IMR-90 (cell line): ENCODE measurements around the gene LCNL1. TPM values are rescaled to one million over a fixed set of nuclear protein-coding genes. Genes with fewer than 3 reads are reported as not detected.

Experiments
- ATAC-seq: fragments of 200-7000 bp; cut with Tn5 transposase; 2 replicates; pipeline ENCODE4 v1.9.1; 2020; ENCODE audit warnings: low read depth, mild to moderate bottlenecking, moderate library complexity
- BruUV-seq: library from RNA; stranded (reverse); fragments of 400-500 nt; replicated peaks from 2 replicates; lab custom pipeline; 2021; lab: Mats Ljungman, UMichigan
- CTCF ChIA-PET: fragments of 300-600 bp; formaldehyde crosslinking; extraction: SDS; loops from one replicate; lab custom pipeline; 2021; ENCODE audit warnings: antibody characterized with exemption; lab: Yijun Ruan, JAX
- POLR2A ChIA-PET: fragments of 300-600 bp; sonication (Branson Sonifier 250); formaldehyde crosslinking; loops from one replicate; lab custom pipeline; 2022; ENCODE audit warnings: antibody characterized with exemption; ENCODE audit not compliant: unreplicated experiment; lab: Charles Lee
- DNase-seq: peaks from one replicate; pipeline ENCODE4 v3.0.0; 2013
- H2AFZ ChIP-seq: replicated peaks from 2 replicates; pipeline ENCODE3; 2013; ENCODE audit warnings: low read length, mild to moderate bottlenecking; ENCODE audit not compliant: poor library complexity
- H2AK5ac ChIP-seq: 2 replicates; pipeline ENCODE4 v1.6.1; 2013; ENCODE audit warnings: low read depth, low read length, inconsistent platforms
- H2AK9ac ChIP-seq: replicated peaks from 2 replicates; pipeline ENCODE3; 2013; ENCODE audit warnings: mild to moderate bottlenecking, low read depth, low read length, moderate library complexity; ENCODE audit not compliant: poor library complexity
- H2BK120ac ChIP-seq: 2 replicates; pipeline ENCODE4 v1.6.1; 2013; ENCODE audit warnings: low read depth, low read length, inconsistent platforms
- H2BK15ac ChIP-seq: 3 replicates; pipeline ENCODE4 v1.6.1; 2013; ENCODE audit warnings: low read depth, low read length, inconsistent platforms
- H2BK20ac ChIP-seq: 2 replicates; pipeline ENCODE4 v1.6.1; 2013; ENCODE audit warnings: low read depth, mild to moderate bottlenecking, inconsistent platforms, low read length, moderate library complexity
- H2BK5ac ChIP-seq: 2 replicates; pipeline ENCODE4 v1.6.1; 2013; ENCODE audit warnings: mild to moderate bottlenecking, low read depth, low read length, inconsistent platforms; ENCODE audit not compliant: poor library complexity, severe bottlenecking
- H3K14ac ChIP-seq: replicated peaks from 2 replicates; pipeline ENCODE4 v1.6.1; 2013; ENCODE audit warnings: low read depth, low read length, inconsistent platforms
- H3K18ac ChIP-seq: 2 replicates; pipeline ENCODE4 v1.6.1; 2013; ENCODE audit warnings: low read depth, low read length, control low read depth
- H3K23ac ChIP-seq: 2 replicates; pipeline ENCODE4 v1.6.1; 2013; ENCODE audit warnings: low read depth, low read length, inconsistent platforms
- H3K27ac ChIP-seq: 2 replicates; pipeline ENCODE4 v1.5.1; 2013; ENCODE audit warnings: mild to moderate bottlenecking, control low read depth, low read length; ENCODE audit not compliant: insufficient read depth
- H3K27me3 ChIP-seq: 2 replicates; pipeline ENCODE4 v1.6.1; 2013; ENCODE audit warnings: low read length; ENCODE audit not compliant: control insufficient read depth, insufficient read depth
- H3K36me3 ChIP-seq: 2 replicates; pipeline ENCODE4 v1.6.1; 2013; ENCODE audit warnings: low read length, mixed read lengths; ENCODE audit not compliant: control insufficient read depth, insufficient read depth
- H3K4ac ChIP-seq: 2 replicates; pipeline ENCODE4 v1.6.1; 2013; ENCODE audit warnings: low read depth, low read length, inconsistent platforms
- H3K4me1 ChIP-seq: 2 replicates; pipeline ENCODE4 v1.6.1; 2013; ENCODE audit warnings: low read length, mixed read lengths; ENCODE audit not compliant: control insufficient read depth, insufficient read depth
- H3K4me2 ChIP-seq: 2 replicates; pipeline ENCODE4 v1.6.1; 2013; ENCODE audit warnings: low read depth, mild to moderate bottlenecking, control low read depth, low read length, moderate library complexity
- H3K4me3 ChIP-seq: 2 replicates; pipeline ENCODE4 v1.5.1; 2013; ENCODE audit warnings: low read depth, mild to moderate bottlenecking, control low read depth, low read length, moderate library complexity; ENCODE audit not compliant: insufficient read depth
- H3K56ac ChIP-seq: 2 replicates; pipeline ENCODE4 v1.6.1; 2013; ENCODE audit warnings: low read length, inconsistent platforms; ENCODE audit not compliant: insufficient read depth; ENCODE audit errors: extremely low read depth
- H3K79me1 ChIP-seq, 2 experiments: 2 replicates each; pipeline ENCODE4 v1.6.1; 2013; ENCODE audit warnings: low read length in 2 of 2, inconsistent platforms in 1 of 2, low read depth in 1 of 2
- H3K9ac ChIP-seq: 2 replicates; pipeline ENCODE4 v1.6.1; 2013; ENCODE audit warnings: low read depth, low read length, control low read depth
- H3K9me1 ChIP-seq: 2 replicates; pipeline ENCODE4 v1.6.1; 2013; ENCODE audit warnings: low read length, inconsistent platforms; ENCODE audit not compliant: insufficient read depth
- H3K9me3 ChIP-seq: 2 replicates; pipeline ENCODE4 v1.6.1; 2013; ENCODE audit warnings: low read length; ENCODE audit not compliant: control insufficient read depth, insufficient read depth
- H4K20me1 ChIP-seq: 2 replicates; pipeline ENCODE4 v1.6.1; 2013; ENCODE audit warnings: low read length, inconsistent platforms; ENCODE audit not compliant: insufficient read depth
- H4K5ac ChIP-seq: 2 replicates; pipeline ENCODE4 v1.6.1; 2013; ENCODE audit warnings: mild to moderate bottlenecking, low read depth, low read length, control low read depth
- H4K8ac ChIP-seq, 2 experiments: 2 replicates each; pipeline ENCODE4 v1.6.1; 2013; ENCODE audit warnings: low read depth in 2 of 2, low read length in 2 of 2, control low read depth in 1 of 2, inconsistent platforms in 1 of 2
- H4K91ac ChIP-seq: 2 replicates; pipeline ENCODE4 v1.6.1; 2013; ENCODE audit warnings: low read depth, low read length, inconsistent platforms; ENCODE audit not compliant: insufficient read depth
- CTCF ChIP-seq: conservative IDR thresholded peaks from 2 replicates; pipeline ENCODE4 v1.5.1; 2012; ENCODE audit warnings: mild to moderate bottlenecking, low read depth, low read length, improper control_type of control experiment
- FOS ChIP-seq: fragments of 150-350 bp; IDR thresholded peaks from 2 replicates; pipeline ENCODE4 v1.6.1; 2016; ENCODE audit warnings: low read depth, low read length
- MXI1 ChIP-seq: IDR thresholded peaks from 2 replicates; pipeline ENCODE4 v1.6.1; 2012; ENCODE audit warnings: low read depth, mild to moderate bottlenecking, low read length, moderate library complexity, borderline replicate concordance
- RAD21 ChIP-seq: IDR thresholded peaks from 2 replicates; pipeline ENCODE4 v1.6.1; 2012; ENCODE audit warnings: low read length, improper control_type of control experiment
- RFX5 ChIP-seq: IDR thresholded peaks from 2 replicates; pipeline ENCODE4 v1.8.0; 2012; ENCODE audit warnings: low read depth, mild to moderate bottlenecking, low read length, moderate library complexity
- SMC3 ChIP-seq: fragments of 150-350 bp; IDR thresholded peaks from 2 replicates; pipeline ENCODE4 v1.6.1; 2016; ENCODE audit warnings: low read depth, mild to moderate bottlenecking, antibody characterized with exemption, low read length, moderate library complexity
- WGBS, 2 experiments: methylation state at CpG; one replicate each; pipeline versions ENCODE4 v1.1.5 to v1.1.7; 2013; ENCODE audit warnings: missing lambda C conversion rate in 2 of 2; ENCODE audit not compliant: insufficient read length in 1 of 2; ENCODE audit errors: extremely low coverage in 2 of 2; 5-methylcytosine and 5-hydroxymethylcytosine counted together
- dilution Hi-C: fragments of 300-500 bp; cut with HindIII; formaldehyde crosslinking; loops from one replicate; pipeline ENCODE4 v1.14.3; 2018; ENCODE audit warnings: low sequenced_read_pairs; ENCODE audit not compliant: unreplicated experiment
- in situ Hi-C: fragments of 300-500 bp; cut with MboI; formaldehyde crosslinking; loops from 3 replicates; pipeline ENCODE4 v1.14.3; 2019; ENCODE audit warnings: low sequenced_read_pairs, inconsistent platforms, mixed read lengths
- intact Hi-C: fragments of 100-400 bp; cut with micrococcal nuclease; formaldehyde crosslinking; loops from 2 replicates; pipeline ENCODE4 v1.10.0; 2022
- polyA plus RNA-seq, 3 experiments: library from polyadenylated mRNA; depleted of rRNA; stranded (reverse); fragments of >200 nt; gene quantifications; 2 replicates each; pipeline ENCODE4 v1.2.3, GENCODE V29; 2012; ENCODE audit warnings: low replicate concordance in 1 of 3
- total RNA-seq: library from RNA; depleted of rRNA; stranded (reverse); fragments of >200 nt; gene quantifications from 2 replicates; pipeline ENCODE4 v1.2.3, GENCODE V29; 2012
- TF ChIP-seq, protein P1 (sequence below): fragments of 150-350 bp; IDR thresholded peaks from 2 replicates; pipeline ENCODE4 v1.6.1; 2016; ENCODE audit warnings: low read depth, mild to moderate bottlenecking, low read length, moderate library complexity, borderline replicate concordance
- TF ChIP-seq, protein P2 (sequence below): fragments of 150-350 bp; IDR thresholded peaks from 2 replicates; pipeline ENCODE4 v1.6.1; 2017; ENCODE audit warnings: mild to moderate bottlenecking, antibody characterized with exemption, low read length, low read depth

The LCNL1 gene
- total and polyA plus RNA-seq, 2 of the 4 experiments (the other 2 are of a cell fraction) = 0.15 TPM; not detected in 1

- H4K5ac ChIP-seq = no peak overlapping the region
- no peaks in the 10 kb centered on the region for H3K9me1 ChIP-seq
- BruUV-seq = no TSS peak
- no peak overlapping the region for H3K4me2 ChIP-seq
- TF ChIP-seq, protein P1, sequence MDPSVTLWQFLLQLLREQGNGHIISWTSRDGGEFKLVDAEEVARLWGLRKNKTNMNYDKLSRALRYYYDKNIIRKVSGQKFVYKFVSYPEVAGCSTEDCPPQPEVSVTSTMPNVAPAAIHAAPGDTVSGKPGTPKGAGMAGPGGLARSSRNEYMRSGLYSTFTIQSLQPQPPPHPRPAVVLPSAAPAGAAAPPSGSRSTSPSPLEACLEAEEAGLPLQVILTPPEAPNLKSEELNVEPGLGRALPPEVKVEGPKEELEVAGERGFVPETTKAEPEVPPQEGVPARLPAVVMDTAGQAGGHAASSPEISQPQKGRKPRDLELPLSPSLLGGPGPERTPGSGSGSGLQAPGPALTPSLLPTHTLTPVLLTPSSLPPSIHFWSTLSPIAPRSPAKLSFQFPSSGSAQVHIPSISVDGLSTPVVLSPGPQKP = no peak
- TF ChIP-seq FOS = no peak
- TF ChIP-seq SMC3 = no peak
- TF ChIP-seq, protein P2, sequence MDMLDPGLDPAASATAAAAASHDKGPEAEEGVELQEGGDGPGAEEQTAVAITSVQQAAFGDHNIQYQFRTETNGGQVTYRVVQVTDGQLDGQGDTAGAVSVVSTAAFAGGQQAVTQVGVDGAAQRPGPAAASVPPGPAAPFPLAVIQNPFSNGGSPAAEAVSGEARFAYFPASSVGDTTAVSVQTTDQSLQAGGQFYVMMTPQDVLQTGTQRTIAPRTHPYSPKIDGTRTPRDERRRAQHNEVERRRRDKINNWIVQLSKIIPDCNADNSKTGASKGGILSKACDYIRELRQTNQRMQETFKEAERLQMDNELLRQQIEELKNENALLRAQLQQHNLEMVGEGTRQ = no peak
- no peak for TF ChIP-seq CTCF
- TF ChIP-seq RFX5 = no peak
- no peak for TF ChIP-seq RAD21
- no peak for TF ChIP-seq MXI1
- H2BK15ac ChIP-seq = no peak overlapping the region
- H3K18ac ChIP-seq = no peak overlapping the region
- H3K4ac ChIP-seq = no peak overlapping the region
- no peak overlapping the region for H2BK20ac ChIP-seq
- ChIA-PET POLR2A (no interaction called here), CTCF (no interaction called here)
- no peak overlapping the region for H2AK5ac ChIP-seq
- H3K4me3 ChIP-seq = no peak overlapping the region
- H3K27me3 ChIP-seq = peaks cover 26% of the 10 kb centered on the region
- peaks cover 3% of the 10 kb centered on the region for H3K9me3 ChIP-seq
- in situ Hi-C loops = no loop called here
- no peak overlapping the region for H3K9ac ChIP-seq
- H2AFZ ChIP-seq = no peak overlapping the region
- no peak overlapping the region for H4K91ac ChIP-seq
- H2AK9ac ChIP-seq = no peak overlapping the region
- DNase-seq (no peak), ATAC-seq (no peak)
- WGBS, 2 experiments = 90% methylated on average over 1 of the region's 1 CpG; no CpG with 5 or more reads in 1 of the 2 experiments
- no peak overlapping the region for H3K14ac ChIP-seq
- H3K36me3 ChIP-seq = no peaks in the 10 kb centered on the region
- intact Hi-C loops = no loop called here
- H4K20me1 ChIP-seq = no peaks in the 10 kb centered on the region
- H2BK120ac ChIP-seq = no peak overlapping the region
- H3K79me1 ChIP-seq = no peaks in the 10 kb centered on the region
- no peak overlapping the region for H2BK5ac ChIP-seq
- H3K27ac ChIP-seq = no peak overlapping the region
- no peaks in the 10 kb centered on the region for H3K4me1 ChIP-seq
- dilution Hi-C loops = no loop called here
- H3K23ac ChIP-seq = no peak overlapping the region
- H4K8ac ChIP-seq = no peak overlapping the region
- no peak overlapping the region for H3K56ac ChIP-seq
These were observed 25.3 kb upstream of the LCNL1 start for GRCh38 chr9:136957461-136957860.
